WTC11 (cell line): ENCODE data around the gene MGMT.

Experiments used
- CREM ChIP-seq: sonication (generic); formaldehyde crosslinking; IDR thresholded peaks from 2 replicates; pipeline ENCODE4 v1.8.1; 2022; ENCODE audit warnings: mild to moderate bottlenecking, missing genetic modification reagents, moderate library complexity
- CTCF ChIP-seq: fragments of 200-600 bp; IDR thresholded peaks from 2 replicates; pipeline ENCODE4 v1.8.0; 2022; ENCODE audit warnings: antibody characterized with exemption
- E2F4 ChIP-seq: sonication (generic); formaldehyde crosslinking; IDR thresholded peaks from 2 replicates; pipeline ENCODE4 v1.8.1; 2022; ENCODE audit warnings: low read depth, mild to moderate bottlenecking, moderate library complexity, missing genetic modification reagents, borderline replicate concordance
- E2F5 ChIP-seq: sonication (generic); formaldehyde crosslinking; IDR thresholded peaks from 2 replicates; pipeline ENCODE4 v1.8.1; 2022; ENCODE audit warnings: mild to moderate bottlenecking, moderate library complexity, missing genetic modification reagents
- NR2C2 ChIP-seq: sonication (generic); formaldehyde crosslinking; IDR thresholded peaks from 2 replicates; pipeline ENCODE4 v1.8.0; 2022; ENCODE audit warnings: mild to moderate bottlenecking, missing genetic modification reagents
- ZNF512 ChIP-seq: sonication (generic); formaldehyde crosslinking; IDR thresholded peaks from 2 replicates; pipeline ENCODE4 v1.8.1; 2022; ENCODE audit warnings: missing genetic modification reagents, borderline replicate concordance

- TF ChIP-seq E2F5 = no peak
- TF ChIP-seq E2F4 (CRISPR knock-in tag) = no peak
- no peak for TF ChIP-seq ZNF512 (CRISPR knock-in tag)
- TF ChIP-seq CREM (CRISPR knock-in tag) = no peak
- no peak for TF ChIP-seq CTCF
- no peak for TF ChIP-seq NR2C2 (CRISPR knock-in tag)
Measured at GRCh38 chr10:129697463-129698247, 230.6 kb downstream of the MGMT start.
